DOHH2 (cell line): ENCODE measurements around the gene CDIPT.

Experiments
- EZH2phosphoT487 ChIP-seq: fragments of 200-600 bp; sonication (generic); IDR thresholded peaks from 2 replicates; pipeline ENCODE4 v1.6.1; 2017; ENCODE audit warnings: borderline replicate concordance, mild to moderate bottlenecking, antibody characterized with exemption, low read length, moderate library complexity, mixed read lengths
- TF ChIP-seq, protein P1 (sequence below): fragments of 200-600 bp; sonication (generic); IDR thresholded peaks from one replicate; pipeline ENCODE4 v1.5.1; 2014; ENCODE audit warnings: antibody characterized with exemption, mild to moderate bottlenecking, low read depth, low read length; ENCODE audit not compliant: poor library complexity, severe bottlenecking

DNA sequence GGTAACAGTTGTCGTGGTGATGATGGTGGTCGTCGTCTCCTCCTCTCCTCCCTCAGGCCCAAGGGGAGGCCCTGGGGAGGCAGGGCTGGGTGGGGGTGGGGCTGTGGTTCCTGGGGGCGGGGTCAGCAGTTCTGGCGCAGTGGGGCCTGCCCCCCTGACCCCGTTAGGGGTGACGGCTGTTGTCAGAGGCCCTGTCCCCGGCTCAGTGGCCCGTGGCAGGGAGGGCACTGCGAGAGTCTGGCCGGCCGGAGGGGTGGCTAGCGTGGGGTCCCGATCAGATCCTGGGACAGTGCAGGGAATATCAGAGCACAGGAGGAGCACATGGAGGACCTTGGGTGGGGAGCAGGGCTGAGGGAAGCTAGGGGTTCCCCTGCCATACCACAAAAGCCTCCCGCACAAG lies 33.8 kb upstream of the CDIPT start:
- TF ChIP-seq, protein P1, sequence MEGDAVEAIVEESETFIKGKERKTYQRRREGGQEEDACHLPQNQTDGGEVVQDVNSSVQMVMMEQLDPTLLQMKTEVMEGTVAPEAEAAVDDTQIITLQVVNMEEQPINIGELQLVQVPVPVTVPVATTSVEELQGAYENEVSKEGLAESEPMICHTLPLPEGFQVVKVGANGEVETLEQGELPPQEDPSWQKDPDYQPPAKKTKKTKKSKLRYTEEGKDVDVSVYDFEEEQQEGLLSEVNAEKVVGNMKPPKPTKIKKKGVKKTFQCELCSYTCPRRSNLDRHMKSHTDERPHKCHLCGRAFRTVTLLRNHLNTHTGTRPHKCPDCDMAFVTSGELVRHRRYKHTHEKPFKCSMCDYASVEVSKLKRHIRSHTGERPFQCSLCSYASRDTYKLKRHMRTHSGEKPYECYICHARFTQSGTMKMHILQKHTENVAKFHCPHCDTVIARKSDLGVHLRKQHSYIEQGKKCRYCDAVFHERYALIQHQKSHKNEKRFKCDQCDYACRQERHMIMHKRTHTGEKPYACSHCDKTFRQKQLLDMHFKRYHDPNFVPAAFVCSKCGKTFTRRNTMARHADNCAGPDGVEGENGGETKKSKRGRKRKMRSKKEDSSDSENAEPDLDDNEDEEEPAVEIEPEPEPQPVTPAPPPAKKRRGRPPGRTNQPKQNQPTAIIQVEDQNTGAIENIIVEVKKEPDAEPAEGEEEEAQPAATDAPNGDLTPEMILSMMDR, result no peak
- TF ChIP-seq EZH2phosphoT487, result no peak
